Measurements from ENCODE around the gene BAAT. TPM values are rescaled to one million over a fixed set of nuclear protein-coding genes. Genes with fewer than 3 reads are reported as not detected.
A peak's percentile ranks its signal among the peaks of the same experiment; 100 is the strongest.

Gene BAAT
- polyA plus RNA-seq, 12 donors = 0.36 to 2.3 (median 0.76) TPM; not detected in 2

- peak; percentile 22 for DNase-seq
Observed at GRCh38 chr9:101398930-101399642, 14.3 kb upstream of the BAAT start.

DNA sequence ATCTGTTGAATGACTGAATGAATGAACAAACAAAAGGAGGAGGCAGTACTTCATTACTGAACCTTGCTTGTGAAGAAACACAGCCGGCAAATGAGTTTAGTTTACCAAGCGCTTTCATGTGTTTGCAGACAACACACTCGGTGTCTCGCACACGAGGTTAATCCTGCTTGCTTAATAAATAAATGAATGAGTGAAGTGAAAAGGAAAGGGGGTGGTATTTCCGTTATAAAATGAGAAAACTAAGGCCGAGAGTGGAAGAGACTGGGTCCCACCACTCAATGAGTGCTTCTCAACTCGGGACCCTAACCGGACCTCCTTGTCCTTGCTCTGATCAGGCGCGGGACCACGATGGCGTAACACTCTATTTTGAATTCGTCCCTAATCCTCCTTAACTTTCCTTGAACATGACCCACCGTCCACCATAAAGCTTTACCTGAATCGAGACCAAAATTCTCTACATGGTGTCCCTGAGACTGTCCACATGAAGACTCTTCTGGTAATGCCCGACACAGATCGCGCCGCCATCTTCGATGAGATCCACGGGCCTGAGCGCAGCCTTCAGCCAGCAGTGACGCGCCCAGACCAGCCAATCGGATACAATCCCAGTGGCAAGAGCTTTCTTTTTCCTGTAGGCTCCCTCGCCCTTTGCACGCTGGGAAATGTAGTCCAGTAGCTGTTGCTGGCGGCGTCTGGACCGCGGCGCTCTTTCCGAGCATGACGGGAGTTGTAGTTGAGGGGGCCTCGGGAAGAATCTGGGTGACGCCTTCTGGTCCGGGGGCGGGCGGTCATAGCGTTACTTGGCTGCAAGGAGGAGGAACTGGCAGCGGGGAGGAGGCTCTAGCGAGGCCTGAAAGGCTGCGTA, 13.5 kb upstream of the BAAT start, which contains the start of the genes MRPL50 and ZNF189:
Gene MRPL50, minus strand, starts transcription at position 551 of the 862 bp plus-strand sequence. Its CDS starts 26 bp downstream, at position 525.
Gene ZNF189, plus strand, starts transcription at position 784 of the 862 bp plus-strand sequence. CDS start 306 bp downstream, outside the sequence.
- DNase-seq = peak; percentile 99

- DNase-seq = no peak
Observed at GRCh38 chr9:101397746-101398067, 12.9 kb upstream of the BAAT start.

DNA sequence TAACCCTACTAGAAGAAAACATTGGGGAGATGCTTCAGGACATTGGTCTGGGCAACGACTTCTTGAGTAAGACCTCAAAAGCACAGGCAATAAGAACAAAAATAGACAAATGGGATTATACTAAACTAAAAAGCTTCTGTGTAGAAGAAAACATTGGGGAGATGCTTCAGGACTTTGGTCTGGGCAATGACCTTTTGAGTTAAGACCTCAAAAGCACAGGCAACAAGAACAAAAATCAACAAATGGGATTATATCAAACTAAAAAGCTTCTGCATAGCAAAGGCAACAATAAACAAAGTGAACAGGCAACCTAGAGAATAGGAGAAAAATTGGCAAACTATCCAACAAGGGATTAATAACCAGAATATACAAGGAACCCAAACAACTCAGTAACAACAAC, 9.9 kb upstream of the BAAT start:
- DNase-seq = no peak

GRCh38 chr9:101393135-101393534, 8.3 kb upstream of the BAAT start:
- no peak for DNase-seq

GRCh38 chr9:101388507-101388993, 3.7 kb upstream of the BAAT start:
- DNase-seq = no peak

GRCh38 chr9:101387871-101388506, 3.2 kb upstream of the BAAT start:
- no peak for DNase-seq

DNA sequence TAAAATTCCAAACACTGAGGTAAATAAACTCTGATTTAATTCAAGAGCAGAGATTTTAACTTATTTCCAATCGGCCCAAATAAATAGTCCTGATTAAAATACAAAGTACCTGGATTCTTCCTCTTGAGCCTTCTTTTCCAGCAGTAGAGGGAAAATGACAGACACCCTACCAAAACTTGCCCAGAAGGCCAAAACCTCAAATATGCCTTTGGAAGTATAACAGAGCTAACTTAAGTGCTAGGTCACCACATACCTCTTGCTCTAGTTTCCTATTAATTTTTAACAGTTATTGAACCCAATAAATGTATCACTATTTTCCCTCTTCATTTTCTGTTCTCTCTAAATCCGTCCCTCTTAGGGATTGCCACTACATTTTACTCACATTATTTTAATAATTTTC, 1.4 kb downstream of the BAAT start:
- no peak for DNase-seq

GRCh38 chr9:101381833-101382342, 2.9 kb downstream of the BAAT start:
- DNase-seq = no peak

- DNase-seq = no peak
Observed at GRCh38 chr9:101381118-101381517, 3.7 kb downstream of the BAAT start.

DNA sequence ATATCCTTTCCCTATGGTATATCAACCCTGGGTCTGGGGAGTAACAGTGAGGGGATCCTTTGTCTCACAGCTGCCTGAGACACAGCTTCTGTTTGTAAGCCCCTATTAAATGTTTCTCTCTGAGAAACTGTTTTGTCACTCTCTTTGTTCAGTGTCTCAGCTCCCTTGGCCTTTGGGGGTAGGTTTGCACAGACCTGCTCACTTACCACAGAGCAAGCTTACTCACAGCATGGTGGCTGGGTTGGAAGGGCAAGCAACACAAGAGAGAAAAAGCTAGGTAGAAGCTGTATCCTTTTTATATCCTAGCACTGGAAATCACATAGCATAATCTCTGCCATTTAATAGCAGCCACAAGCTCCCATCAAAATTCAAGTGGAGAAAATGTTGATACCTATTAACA, 4.5 kb downstream of the BAAT start:
- no peak for DNase-seq

DNA sequence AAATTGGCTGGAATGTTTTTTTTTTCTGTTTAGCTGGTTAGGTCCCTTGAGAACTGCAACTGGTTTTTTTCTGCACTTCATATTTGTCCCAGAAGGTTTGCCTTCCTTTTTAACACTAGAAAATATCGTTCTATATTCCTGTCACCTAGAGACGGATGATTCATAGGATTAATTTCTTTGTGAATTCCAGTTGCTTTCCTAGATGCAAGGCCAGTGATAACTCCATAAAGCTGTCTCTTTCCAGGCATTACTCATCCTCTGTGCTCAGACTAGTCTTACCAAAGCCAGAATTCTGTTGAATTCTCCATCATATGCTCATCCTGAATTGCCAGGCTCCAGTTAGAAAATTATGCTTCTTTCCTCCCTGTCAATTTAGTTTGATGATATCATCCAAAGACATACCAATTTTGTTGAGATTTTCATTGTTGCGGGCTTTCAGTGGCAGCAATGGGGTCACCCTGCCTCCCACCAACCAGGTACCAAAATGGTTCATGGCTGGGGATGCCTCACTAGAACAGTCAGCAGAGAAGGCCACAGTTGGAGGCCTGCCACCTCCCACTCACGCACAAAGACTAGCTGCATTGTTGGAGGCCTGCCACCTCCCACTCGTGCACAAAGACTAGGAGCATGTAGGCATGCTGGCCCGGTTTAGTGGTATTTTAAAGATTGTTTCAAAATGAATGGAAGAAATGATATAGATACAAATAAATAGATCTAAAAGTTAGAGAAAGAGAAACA, 8.5 kb downstream of the BAAT start:
- no peak for DNase-seq

GRCh38 chr9:101375546-101375945, 9.3 kb downstream of the BAAT start:
- no peak for DNase-seq

GRCh38 chr9:101372327-101373118, 12.3 kb downstream of the BAAT start:
- DNase-seq = no peak

DNA sequence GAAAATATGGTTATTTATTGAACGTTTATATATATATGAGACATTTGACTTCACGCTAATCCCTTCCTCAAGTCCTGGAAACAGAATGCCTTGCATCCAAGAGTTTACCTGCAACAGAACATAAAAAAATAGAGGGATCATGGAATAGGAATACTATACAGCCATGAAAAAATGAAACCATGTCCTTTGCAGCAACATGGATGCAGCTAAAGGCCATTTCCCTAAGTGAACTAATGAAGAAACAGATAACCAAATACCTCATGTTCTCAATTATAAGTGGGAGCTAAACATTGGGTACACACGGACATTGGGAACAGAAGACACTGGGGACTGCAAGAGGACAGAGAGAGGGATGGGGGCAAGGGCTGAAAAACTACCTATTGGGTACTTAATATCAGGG, 13.0 kb downstream of the BAAT start:
- no peak for DNase-seq

GRCh38 chr9:101369884-101370531, 14.8 kb downstream of the BAAT start:
- no peak for DNase-seq

DNA sequence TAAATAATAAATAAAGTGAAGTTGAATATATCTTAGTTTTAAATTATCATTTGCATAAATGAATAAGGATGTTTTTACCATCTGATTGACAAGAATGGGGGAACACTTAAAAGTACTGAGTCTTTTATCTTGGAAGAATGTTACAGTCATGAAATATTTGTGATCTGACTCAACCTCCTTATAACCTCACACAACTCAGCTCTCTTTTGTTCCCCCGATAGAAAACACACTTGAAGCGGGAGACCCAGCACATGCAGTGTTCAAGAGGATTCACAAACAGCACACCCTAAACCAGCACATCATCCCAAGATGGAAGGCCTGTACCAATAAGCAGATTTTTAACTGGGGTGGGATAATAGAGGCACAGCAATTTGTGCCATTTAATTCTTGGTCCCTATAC, 15.5 kb downstream of the BAAT start:
- no peak for DNase-seq

GRCh38 chr9:101367323-101367722, 17.5 kb downstream of the BAAT start:
- no peak for DNase-seq

DNA sequence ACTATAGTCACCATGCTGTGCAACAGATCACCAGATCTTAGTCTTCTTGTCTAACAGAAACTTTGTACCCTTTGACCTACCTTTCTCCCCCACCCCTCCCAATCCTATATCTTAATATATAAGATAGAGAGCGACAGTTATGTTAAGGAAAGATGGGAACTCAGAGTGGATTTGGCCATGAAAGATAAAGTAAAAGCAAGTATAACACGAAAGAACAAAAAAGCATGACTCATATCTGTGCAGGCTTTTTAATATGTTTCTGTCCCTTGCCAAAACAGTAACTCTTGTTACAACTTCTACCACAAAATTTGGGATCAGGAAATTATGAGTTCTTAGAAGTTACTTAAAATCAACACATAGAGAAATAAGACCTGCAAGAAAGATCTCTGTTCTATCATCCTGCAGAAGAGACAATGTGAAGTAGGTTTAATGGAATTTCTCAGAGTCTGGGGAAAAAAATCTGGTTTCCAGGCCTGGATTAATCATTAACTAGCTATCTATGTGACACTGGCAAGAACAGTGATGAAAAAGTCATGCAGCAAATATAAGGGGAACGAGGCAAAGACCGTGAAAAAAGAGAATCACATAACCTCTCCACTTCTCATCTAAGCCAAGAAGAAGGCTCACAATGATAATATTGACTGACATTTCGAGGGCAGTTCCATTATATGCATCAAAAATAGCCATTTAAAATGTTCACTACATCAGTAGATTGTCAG, 18.6 kb downstream of the BAAT start:
- DNase-seq = no peak
